HepG2 (cell line): ENCODE data around the gene PDGFA. TPM values are rescaled to one million over a fixed set of nuclear protein-coding genes. Genes with fewer than 3 reads are reported as not detected.

ENCODE experiments used
- ATAC-seq: fragments of 200-7000 bp; cut with Tn5 transposase; 3 replicates; pipeline ENCODE4 v1.9.1; 2020; ENCODE audit warnings: mild to moderate bottlenecking, moderate library complexity
- BruUV-seq: library from RNA; stranded (reverse); fragments of 400-500 nt; replicated peaks from 2 replicates; lab custom pipeline; 2021; lab: Mats Ljungman, UMichigan
- CTCF ChIA-PET: fragments of 300-600 bp; formaldehyde crosslinking; extraction: SDS; loops from one replicate; lab custom pipeline; 2021; ENCODE audit warnings: low total read pairs, inconsistent platforms, low intra/inter-chr PET ratio; lab: Yijun Ruan, JAX
- POLR2A ChIA-PET: fragments of 350-600 bp; sonication (Branson Sonifier 250); formaldehyde crosslinking; loops from one replicate; lab custom pipeline; 2020; ENCODE audit warnings: antibody characterized with exemption, inconsistent platforms; lab: Yijun Ruan, JAX
- DNase-seq: peaks from one replicate; pipeline ENCODE4 v3.0.0-alpha.2; 2015; ENCODE audit warnings: low spot score
- FAIRE-seq: peaks from 3 replicates; lab custom pipeline; 2011; peaks lifted over from hg19 to GRCh38; lab: Jason Lieb, UNC
- H2AFZ ChIP-seq: one replicate; pipeline ENCODE4 v1.6.1; 2011; ENCODE audit warnings: low read length, inconsistent platforms
- H3K27ac ChIP-seq: fragments of 300-600 bp; 3 replicates; pipeline ENCODE4 v1.8.0; 2011; ENCODE audit warnings: mixed run types, mild to moderate bottlenecking, mixed read lengths, low read length, inconsistent platforms; ENCODE audit not compliant: insufficient read depth; ENCODE audit errors: extremely low read length
- H3K27me3 ChIP-seq, 2 experiments: fragments of 200-600 bp in 1 of 2; 2 replicates in 1 of 2; 3 replicates in 1 of 2; pipeline versions ENCODE4 v1.6.0 to v1.8.0; 2011; ENCODE audit warnings: low read length in 2 of 2, mild to moderate bottlenecking in 2 of 2, moderate library complexity in 2 of 2, inconsistent platforms in 1 of 2; ENCODE audit not compliant: insufficient read depth in 2 of 2, control insufficient read depth in 1 of 2
- H3K36me3 ChIP-seq, 2 experiments: fragments of 200-600 bp in 1 of 2; replicated peaks in 1 of 2; 2 replicates in 1 of 2; 3 replicates in 1 of 2; pipeline versions ENCODE4 v1.5.1 to v1.8.0; 2011; ENCODE audit warnings: low read length in 2 of 2, inconsistent platforms in 1 of 2; ENCODE audit not compliant: insufficient read depth in 2 of 2, control insufficient read depth in 1 of 2
- H3K4me1 ChIP-seq: 2 replicates; pipeline ENCODE4 v1.5.1; 2012; ENCODE audit warnings: low read length, inconsistent platforms; ENCODE audit not compliant: insufficient read depth
- H3K4me2 ChIP-seq: 2 replicates; pipeline ENCODE4 v1.6.0; 2011; ENCODE audit warnings: low read depth, low read length, inconsistent platforms
- H3K4me3 ChIP-seq, 3 experiments: fragments of 200-600 bp in 1 of 3; sonication (generic), shearing (Covaris generic) in 1 of 3; replicated peaks in 1 of 3; 2 replicates each; pipeline ENCODE4 v1.5.1; 2011 to 2016; ENCODE audit warnings: low read length in 3 of 3, inconsistent platforms in 2 of 3, low read depth in 2 of 3, mild to moderate bottlenecking in 2 of 3, control low read depth in 1 of 3, mixed read lengths in 1 of 3; ENCODE audit not compliant: insufficient read depth in 1 of 3
- H3K79me2 ChIP-seq: one replicate; pipeline ENCODE4 v1.6.1; 2011; ENCODE audit warnings: low read length, inconsistent platforms; ENCODE audit not compliant: insufficient read depth
- H3K9ac ChIP-seq: 2 replicates; pipeline ENCODE4 v1.6.0; 2011; ENCODE audit warnings: mild to moderate bottlenecking, low read depth, low read length, inconsistent platforms; ENCODE audit not compliant: insufficient read depth
- H3K9me3 ChIP-seq: 2 replicates; pipeline ENCODE4 v1.5.1; 2012; ENCODE audit warnings: mild to moderate bottlenecking, low read length
- H4K20me1 ChIP-seq: 2 replicates; pipeline ENCODE4 v1.6.0; 2011; ENCODE audit warnings: inconsistent platforms, mild to moderate bottlenecking, low read length, moderate library complexity; ENCODE audit not compliant: insufficient read depth
- ARHGAP35 ChIP-seq: sonication (generic); formaldehyde crosslinking; IDR thresholded peaks from 2 replicates; pipeline ENCODE4 v1.9.0; 2022; ENCODE audit warnings: mild to moderate bottlenecking, inconsistent platforms, moderate library complexity, missing genetic modification reagents, borderline replicate concordance
- CBX5 ChIP-seq: sonication (generic); formaldehyde crosslinking; IDR thresholded peaks from 2 replicates; pipeline ENCODE4 v1.4.0; 2020; ENCODE audit warnings: missing genetic modification reagents, borderline replicate concordance
- CHD4 ChIP-seq: fragments of 200-600 bp; sonication (generic); IDR thresholded peaks from 2 replicates; pipeline ENCODE4 v1.7.0; 2017; ENCODE audit warnings: mild to moderate bottlenecking, low read length, borderline replicate concordance
- ELK4 ChIP-seq: sonication (generic); formaldehyde crosslinking; IDR thresholded peaks from 2 replicates; pipeline ENCODE4 v1.9.0; 2021; ENCODE audit warnings: missing genetic modification reagents, borderline replicate concordance
- HDAC1 ChIP-seq: sonication (generic); formaldehyde crosslinking; IDR thresholded peaks from 2 replicates; pipeline ENCODE4 v1.5.1; 2020; ENCODE audit warnings: mild to moderate bottlenecking, missing genetic modification reagents
- JUNB ChIP-seq: sonication (generic); formaldehyde crosslinking; IDR thresholded peaks from 2 replicates; pipeline ENCODE4 v1.8.0; 2022; ENCODE audit warnings: missing genetic modification reagents, mild to moderate bottlenecking, borderline replicate concordance
- MTF2 ChIP-seq: sonication (generic); formaldehyde crosslinking; IDR thresholded peaks from 2 replicates; pipeline ENCODE4 v1.5.0; 2020; ENCODE audit warnings: missing genetic modification reagents, borderline replicate concordance
- NBN ChIP-seq: fragments of 450-650 bp; conservative IDR thresholded peaks from 2 replicates; pipeline ENCODE4 v1.6.1; 2017
- RFX1 ChIP-seq: fragments of 450-650 bp; IDR thresholded peaks from 2 replicates; pipeline ENCODE4 v1.6.1; 2017
- ZNF160 ChIP-seq: sonication (generic); formaldehyde crosslinking; IDR thresholded peaks from 2 replicates; pipeline ENCODE4 v1.8.0; 2022; ENCODE audit warnings: mild to moderate bottlenecking, inconsistent platforms, missing genetic modification reagents
- ZNF670 ChIP-seq: sonication (generic); formaldehyde crosslinking; IDR thresholded peaks from 2 replicates; pipeline ENCODE4 v1.8.0; 2022; ENCODE audit warnings: mild to moderate bottlenecking, missing genetic modification reagents, borderline replicate concordance
- WGBS: methylation state at CpG from one replicate; pipeline ENCODE4 v1.1.6; 2017; ENCODE audit warnings: low lambda C conversion rate; 5-methylcytosine and 5-hydroxymethylcytosine counted together
- in situ Hi-C: cut with HindIII; loops from 2 replicates; pipeline ENCODE4 v1.10.0; 2017; ENCODE audit warnings: low pct_unique_long_range_greater_than_20kb; ENCODE audit not compliant: extremely low pct_ligation_motif_present
- intact Hi-C: fragments of 100-400 bp; cut with micrococcal nuclease; formaldehyde crosslinking; loops from one replicate; pipeline ENCODE4 v1.10.0; 2022; ENCODE audit not compliant: unreplicated experiment
- polyA plus RNA-seq, 8 experiments: library from polyadenylated mRNA; depleted of rRNA in 3 of 8; stranded (reverse) in 7 of 8; unstranded in 1 of 8; fragments of >200 nt; fragmentation: Illumina TruSeq in 4 of 8; extraction: Trizol in 4 of 8; gene quantifications; 2 replicates each; pipeline versions ENCODE4 v1.2.1 to v1.2.3, GENCODE V29; 2011 to 2016; ENCODE audit warnings: low read depth in 4 of 8, missing spikeins in 1 of 8, mixed read lengths in 1 of 8; ENCODE audit not compliant: insufficient read depth in 1 of 8
- total RNA-seq, 5 experiments: library from RNA; depleted of rRNA; stranded (reverse); fragments of >200 nt; fragmentation: Illumina TruSeq; extraction: Trizol; gene quantifications; 2 replicates each; pipeline ENCODE4 v1.2.3, GENCODE V29; 2016; ENCODE audit warnings: low read depth in 1 of 5
- TF ChIP-seq, protein P1 (sequence below): fragments of 450-650 bp; IDR thresholded peaks from 2 replicates; pipeline ENCODE4 v1.6.1; 2016
- TF ChIP-seq, protein P2 (sequence below): sonication (generic); formaldehyde crosslinking; IDR thresholded peaks from 2 replicates; pipeline ENCODE4 v1.5.1; 2020; ENCODE audit warnings: missing genetic modification reagents, mild to moderate bottlenecking, borderline replicate concordance

PDGFA gene
- total and polyA plus RNA-seq, 2 of the 13 experiments (the other 11 are each of a cell fraction or from before 2014, with no cell fraction given): 1.5 to 3.4 TPM

GRCh38 chr7:563629-564170 lies 44.1 kb upstream of the PDGFA start:
- no peak overlapping the region for H3K4me2 ChIP-seq
- no peaks in the 10 kb centered on the region for H3K4me1 ChIP-seq
- ChIA-PET CTCF (no interaction called here), POLR2A (no interaction called here)
- no TSS peak for BruUV-seq
- H3K36me3 ChIP-seq: 0 out of 5 replicates have a peak, but pooled peaks cover 0 to 2% of the 10 kb centered on the region in 2 experiments
- H3K9ac ChIP-seq: no peak overlapping the region
- intact Hi-C loops: no loop called here
- ATAC-seq: no peak
- no peaks in the 10 kb centered on the region for H3K79me2 ChIP-seq
- in situ Hi-C loops: no loop called here
- 94% methylated on average over 11 of the region's 11 CpGs for WGBS
- H3K27me3 ChIP-seq: no peaks in the 10 kb centered on the region
- no peak for FAIRE-seq
- no peaks in the 10 kb centered on the region for H4K20me1 ChIP-seq
- TF ChIP-seq, protein P1, sequence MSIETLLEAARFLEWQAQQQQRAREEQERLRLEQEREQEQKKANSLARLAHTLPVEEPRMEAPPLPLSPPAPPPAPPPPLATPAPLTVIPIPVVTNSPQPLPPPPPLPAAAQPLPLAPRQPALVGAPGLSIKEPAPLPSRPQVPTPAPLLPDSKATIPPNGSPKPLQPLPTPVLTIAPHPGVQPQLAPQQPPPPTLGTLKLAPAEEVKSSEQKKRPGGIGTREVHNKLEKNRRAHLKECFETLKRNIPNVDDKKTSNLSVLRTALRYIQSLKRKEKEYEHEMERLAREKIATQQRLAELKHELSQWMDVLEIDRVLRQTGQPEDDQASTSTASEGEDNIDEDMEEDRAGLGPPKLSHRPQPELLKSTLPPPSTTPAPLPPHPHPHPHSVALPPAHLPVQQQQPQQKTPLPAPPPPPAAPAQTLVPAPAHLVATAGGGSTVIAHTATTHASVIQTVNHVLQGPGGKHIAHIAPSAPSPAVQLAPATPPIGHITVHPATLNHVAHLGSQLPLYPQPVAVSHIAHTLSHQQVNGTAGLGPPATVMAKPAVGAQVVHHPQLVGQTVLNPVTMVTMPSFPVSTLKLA: peak; percentile 68
- no peak for TF ChIP-seq NBN
- H2AFZ ChIP-seq: no peak overlapping the region
- H3K9me3 ChIP-seq: no peaks in the 10 kb centered on the region
- H3K27ac ChIP-seq: no peak overlapping the region
- no peak for DNase-seq
- H3K4me3 ChIP-seq: no peak overlapping the region

- Histone ChIP-seq H2AFZ (no peak overlapping the region), H3K4me2 (no peak overlapping the region), H3K27ac (no peak overlapping the region), H3K4me1 (no peaks in the 10 kb centered on the region), H3K9me3 (no peaks in the 10 kb centered on the region), H4K20me1 (no peaks in the 10 kb centered on the region), H3K9ac (no peak overlapping the region), H3K27me3 (no peaks in the 10 kb centered on the region), H3K79me2 (no peaks in the 10 kb centered on the region), H3K36me3 (0 out of 5 replicates have a peak, but pooled peaks cover 0 to 2% of the 10 kb centered on the region in 2 experiments), H3K4me3 (no peak overlapping the region)
- BruUV-seq: no TSS peak
- in situ Hi-C loops (no loop called here), intact Hi-C loops (no loop called here)
- ATAC-seq (no peak), DNase-seq (no peak), FAIRE-seq (no peak)
- ChIA-PET POLR2A (no interaction called here), CTCF (no interaction called here)
- 95% methylated on average over 10 of the region's 17 CpGs for WGBS
- no peak for TF ChIP-seq ARHGAP35 (CRISPR knock-in tag)
- TF ChIP-seq MTF2: no peak
- TF ChIP-seq, protein P2, sequence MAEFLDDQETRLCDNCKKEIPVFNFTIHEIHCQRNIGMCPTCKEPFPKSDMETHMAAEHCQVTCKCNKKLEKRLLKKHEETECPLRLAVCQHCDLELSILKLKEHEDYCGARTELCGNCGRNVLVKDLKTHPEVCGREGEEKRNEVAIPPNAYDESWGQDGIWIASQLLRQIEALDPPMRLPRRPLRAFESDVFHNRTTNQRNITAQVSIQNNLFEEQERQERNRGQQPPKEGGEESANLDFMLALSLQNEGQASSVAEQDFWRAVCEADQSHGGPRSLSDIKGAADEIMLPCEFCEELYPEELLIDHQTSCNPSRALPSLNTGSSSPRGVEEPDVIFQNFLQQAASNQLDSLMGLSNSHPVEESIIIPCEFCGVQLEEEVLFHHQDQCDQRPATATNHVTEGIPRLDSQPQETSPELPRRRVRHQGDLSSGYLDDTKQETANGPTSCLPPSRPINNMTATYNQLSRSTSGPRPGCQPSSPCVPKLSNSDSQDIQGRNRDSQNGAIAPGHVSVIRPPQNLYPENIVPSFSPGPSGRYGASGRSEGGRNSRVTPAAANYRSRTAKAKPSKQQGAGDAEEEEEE (CRISPR knock-in tag): no peak
- TF ChIP-seq RFX1: no peak
- TF ChIP-seq ELK4 (CRISPR knock-in tag): no peak
- no peak for TF ChIP-seq ZNF670 (CRISPR knock-in tag)
- TF ChIP-seq JUNB (CRISPR knock-in tag): no peak
- TF ChIP-seq ZNF160: no peak
- no peak for TF ChIP-seq CBX5 (CRISPR knock-in tag)
- no peak for TF ChIP-seq HDAC1 (CRISPR knock-in tag)
- no peak for TF ChIP-seq CHD4
Observed at GRCh38 chr7:562789-563628, 43.4 kb upstream of the PDGFA start.
